Common myeloid progenitor, CD34-positive (primary cell): ENCODE data around the gene JAK1. TPM values are rescaled to one million over a fixed set of nuclear protein-coding genes. Genes with fewer than 3 reads are reported as not detected.

Experiments
- CTCF ChIA-PET: fragments of 350-600 bp; sonication (Branson Sonifier 250); formaldehyde crosslinking; loops from one replicate; lab custom pipeline; 2021; ENCODE audit warnings: antibody characterized with exemption; lab: Charles Lee
- POLR2A ChIA-PET: fragments of 350-600 bp; sonication (Branson Sonifier 250); formaldehyde crosslinking; loops from one replicate; lab custom pipeline; 2021; ENCODE audit warnings: antibody characterized with exemption; lab: Charles Lee
- DNase-seq, 3 donors: peaks; one replicate each; pipeline versions ENCODE4 v3.0.0 to v3.0.0-alpha.2; 2013
- H3K27ac ChIP-seq, 2 experiments: 1 replicate in 1 of 2; 2 replicates in 1 of 2; pipeline ENCODE4 v1.7.0; 2013; ENCODE audit warnings: inconsistent platforms in 2 of 2, low read length in 2 of 2, mild to moderate bottlenecking in 2 of 2, low read depth in 1 of 2, moderate library complexity in 1 of 2; ENCODE audit not compliant: severe bottlenecking in 2 of 2, insufficient read depth in 1 of 2, poor library complexity in 1 of 2
- H3K27me3 ChIP-seq, 5 experiments: replicated peaks in 2 of 5; 1 replicate in 3 of 5; 2 replicates in 2 of 5; pipeline versions ENCODE4 v1.6.1 to v1.7.0; 2013; ENCODE audit warnings: low read length in 4 of 5, mild to moderate bottlenecking in 2 of 5, moderate library complexity in 2 of 5, inconsistent platforms in 1 of 5; ENCODE audit not compliant: insufficient read depth in 5 of 5, control insufficient read depth in 4 of 5
- H3K36me3 ChIP-seq, 4 experiments: 1 replicate in 2 of 4; 2 replicates in 2 of 4; pipeline versions ENCODE4 v1.6.1 to v1.7.0; 2013; ENCODE audit warnings: low read length in 3 of 4, control low read depth in 1 of 4, mild to moderate bottlenecking in 1 of 4; ENCODE audit not compliant: control insufficient read depth in 4 of 4, insufficient read depth in 4 of 4
- H3K4me1 ChIP-seq, 4 experiments: 1 replicate in 3 of 4; 2 replicates in 1 of 4; pipeline versions ENCODE4 v1.6.1 to v1.7.1; 2013; ENCODE audit warnings: low read length in 3 of 4, mild to moderate bottlenecking in 3 of 4, control low read depth in 1 of 4, inconsistent platforms in 1 of 4, moderate library complexity in 1 of 4; ENCODE audit not compliant: control insufficient read depth in 4 of 4, insufficient read depth in 4 of 4; ENCODE audit errors: control extremely low read depth in 1 of 4
- H3K4me3 ChIP-seq, 7 experiments: 1 replicate in 4 of 7; 2 replicates in 3 of 7; pipeline versions ENCODE4 v1.5.1 to v1.7.0; 2013; ENCODE audit warnings: mild to moderate bottlenecking in 7 of 7, low read length in 6 of 7, moderate library complexity in 6 of 7, inconsistent platforms in 2 of 7, low read depth in 2 of 7, control low read depth in 1 of 7; ENCODE audit not compliant: insufficient read depth in 4 of 7, control insufficient read depth in 1 of 7; ENCODE audit errors: extremely low read depth in 1 of 7
- H3K9me3 ChIP-seq, 5 experiments: 1 replicate in 4 of 5; 2 replicates in 1 of 5; pipeline versions ENCODE4 v1.6.1 to v1.7.1; 2013; ENCODE audit warnings: low read length in 4 of 5, mild to moderate bottlenecking in 2 of 5, inconsistent platforms in 1 of 5, low read depth in 1 of 5, moderate library complexity in 1 of 5; ENCODE audit not compliant: control insufficient read depth in 4 of 5, insufficient read depth in 2 of 5; ENCODE audit errors: control extremely low read depth in 1 of 5
- WGBS: methylation state at CpG from one replicate; pipeline ENCODE4 v1.1.5; 2013; ENCODE audit not compliant: insufficient coverage; 5-methylcytosine and 5-hydroxymethylcytosine counted together
- polyA plus RNA-seq: library from polyadenylated mRNA; unstranded; fragments of 120-200 nt; gene quantifications from one replicate; pipeline ENCODE4 v1.2.1, GENCODE V29; 2013

Gene JAK1
- polyA plus RNA-seq = 99.4 TPM

DNA sequence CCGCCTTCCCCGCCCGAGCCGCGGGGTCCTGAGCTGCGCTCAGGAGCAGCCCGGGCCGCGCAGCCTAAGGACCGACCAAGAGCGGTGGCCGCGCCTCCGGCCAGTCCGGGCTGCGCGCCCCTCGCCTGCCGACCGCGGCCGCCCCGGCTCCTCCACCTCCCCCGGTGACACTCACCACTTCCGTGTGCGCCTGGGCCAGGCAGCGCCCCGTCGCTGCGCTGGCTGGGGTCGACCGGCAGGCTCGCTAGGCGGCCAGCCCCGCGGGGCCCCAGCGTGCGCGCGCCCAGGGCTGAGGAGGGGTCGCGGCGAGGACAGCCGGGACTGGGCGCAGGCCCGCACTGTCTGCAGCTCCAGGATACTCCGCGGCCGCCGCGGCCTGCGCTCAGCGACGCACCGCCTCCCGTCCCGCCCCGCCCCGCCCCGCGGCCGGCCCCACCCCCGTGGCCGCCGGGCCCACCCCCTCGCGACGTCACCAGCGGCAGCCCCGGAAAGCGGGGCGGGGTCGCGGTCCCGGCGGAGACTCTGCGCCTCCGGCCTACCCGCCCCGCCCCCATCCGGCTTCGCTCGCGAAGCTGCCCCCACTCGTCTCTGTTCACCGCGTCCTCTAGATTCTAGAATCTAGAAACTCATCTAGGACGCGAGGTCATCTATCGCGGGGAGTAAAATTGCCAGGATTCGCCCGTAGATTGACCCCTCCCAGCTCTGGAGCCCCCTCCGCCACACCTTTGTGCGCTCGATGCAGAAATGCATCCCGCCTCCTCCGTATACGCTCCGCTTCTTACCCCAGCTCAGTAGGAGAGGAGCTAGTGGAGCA is at the start of gene JAK1:
Gene JAK1, minus strand, starts transcription at position 392 of the 814 bp plus-strand sequence. CDS start 80,285 bp downstream, outside the sequence.
- ChIA-PET POLR2A (interaction anchor here (0.6 to 1.3 kb wide), 8 partner anchors 9 to 100 kb away, joined by 3 to 8 read pairs (median 4); no protein-coding TSS in a partner anchor), CTCF (interaction anchor here (0.9 to 1.5 kb wide), 8 partner anchors 14 to 142 kb away, joined by 3 to 6 read pairs (median 4); no protein-coding TSS in a partner anchor)
- Histone ChIP-seq H3K4me1 (peaks cover 22 to 48% (median 44%) of the 10 kb centered on the region in 4 experiments), H3K4me3 (peak within 1 kb of the TSS; percentile 92 to 98 (median 93)), H3K9me3 (no peaks in the 10 kb centered on the region), H3K27me3 (no peaks in the 10 kb centered on the region), H3K36me3 (no peaks in the 10 kb centered on the region), H3K27ac (peak within 1 kb of the TSS; percentile 86 to 94)
- WGBS = 0% methylated on average over 48 of the region's 100 CpGs
- peak; percentile 83 to 92 (median 90) for DNase-seq

DNA sequence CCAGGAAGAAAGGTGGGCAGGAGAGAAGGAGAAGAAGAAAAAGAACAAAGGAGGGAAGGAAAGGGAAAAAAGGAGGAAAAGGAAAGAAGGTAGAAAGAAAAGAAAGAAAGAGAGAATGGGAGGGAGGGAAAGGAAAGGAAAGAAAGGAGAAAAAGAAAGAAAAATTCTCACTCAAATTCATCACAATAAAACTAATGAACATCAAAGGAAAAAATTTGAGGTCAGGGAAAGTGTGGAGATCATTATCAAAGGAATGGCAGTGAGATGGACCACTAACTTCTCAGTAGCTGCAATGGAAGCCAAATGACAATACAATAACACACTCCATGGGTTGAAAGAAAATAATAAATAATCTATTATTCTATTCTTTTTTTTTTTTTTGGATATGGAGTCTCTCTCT is 48.0 kb upstream of the JAK1 start:
- H3K9me3 ChIP-seq = peaks cover 0 to 4% (median 0%) of the 10 kb centered on the region in 5 experiments
- peaks cover 0 to 2% (median 0%) of the 10 kb centered on the region in 4 experiments for H3K36me3 ChIP-seq
- H3K4me1 ChIP-seq = peaks cover 2 to 18% (median 10%) of the 10 kb centered on the region in 4 experiments
- no peak overlapping the region for H3K27ac ChIP-seq
- no peak overlapping the region for H3K4me3 ChIP-seq
- CTCF ChIA-PET = interaction anchor here (0.5 to 0.7 kb wide), 2 partner anchors 63 to 119 kb away, joined by 3 read pairs; no protein-coding TSS in a partner anchor
- H3K27me3 ChIP-seq = no peaks in the 10 kb centered on the region
- POLR2A ChIA-PET = no interaction called here
- peak in 1 of 3 donors; percentile 51 for DNase-seq

DNA sequence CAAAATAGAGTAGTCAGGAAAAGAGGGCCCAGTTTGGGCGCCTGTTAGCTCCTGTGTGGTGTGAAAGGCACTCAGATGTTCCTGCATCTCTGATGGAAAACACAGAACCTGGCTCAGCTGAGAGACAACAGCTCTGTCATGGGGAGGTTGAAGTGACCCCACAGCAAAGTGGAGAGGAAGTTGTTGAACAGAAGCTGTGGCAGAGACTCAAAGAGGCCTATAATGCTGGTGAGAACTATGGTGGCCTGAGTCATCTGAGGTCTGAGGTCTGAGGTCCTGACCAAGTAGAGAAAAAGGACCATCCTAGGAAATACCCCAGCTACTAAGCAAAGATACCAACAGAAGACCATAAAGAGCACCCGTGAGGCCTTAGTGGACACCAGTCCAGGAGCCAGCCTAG is 45.6 kb upstream of the JAK1 start:
- POLR2A ChIA-PET = no interaction called here
- Histone ChIP-seq H3K27me3 (no peaks in the 10 kb centered on the region), H3K36me3 (peaks cover 0 to 2% (median 0%) of the 10 kb centered on the region in 4 experiments), H3K4me3 (no peak overlapping the region), H3K4me1 (peaks cover 5 to 28% (median 18%) of the 10 kb centered on the region in 4 experiments), H3K27ac (no peak overlapping the region), H3K9me3 (peaks cover 0 to 4% (median 0%) of the 10 kb centered on the region in 5 experiments)
- peak in 2 of 3 donors; percentile 69 to 73 for DNase-seq
- WGBS = 86% methylated on average over 2 of the region's 2 CpGs
- CTCF ChIA-PET = interaction anchor here (1.2 to 2.4 kb wide), 6 partner anchors 9 to 196 kb away, joined by 3 to 15 read pairs (median 6); no protein-coding TSS in a partner anchor

DNA sequence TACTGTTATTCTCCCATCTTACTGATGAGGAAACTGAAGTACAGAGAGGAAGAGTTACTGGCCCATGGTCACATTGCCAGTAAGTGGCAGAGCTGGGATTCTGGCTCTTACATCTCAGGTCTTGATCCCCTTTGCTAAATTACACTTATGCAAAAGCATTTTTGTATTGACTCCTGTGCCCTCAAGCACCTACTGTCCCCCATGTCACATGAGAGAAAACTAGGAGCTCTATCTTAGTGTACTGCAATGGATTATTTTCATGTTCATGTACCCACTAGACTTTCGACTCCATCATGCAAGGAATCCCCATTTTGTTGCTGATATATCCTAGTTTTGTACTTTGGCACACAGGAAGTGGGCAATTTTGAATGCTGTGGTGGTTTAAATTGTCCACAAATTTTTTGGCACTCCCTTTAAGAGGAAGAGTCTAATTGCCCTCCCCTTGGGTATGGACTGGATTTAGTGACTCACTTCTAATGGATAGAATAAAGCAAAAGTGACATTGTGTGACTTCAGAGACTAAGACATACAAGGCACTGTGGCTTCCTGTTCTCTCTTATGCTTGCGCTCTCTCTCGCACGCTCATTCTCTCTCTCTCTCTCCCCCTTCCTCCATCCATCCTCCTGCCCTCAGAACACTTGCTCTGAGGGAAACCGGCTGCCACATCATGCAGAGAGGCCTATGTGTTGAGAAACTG is 43.5 kb upstream of the JAK1 start:
- WGBS = 98% methylated on average over 4 of the region's 5 CpGs
- no peak overlapping the region for H3K4me3 ChIP-seq
- no peaks in the 10 kb centered on the region for H3K36me3 ChIP-seq
- ChIA-PET POLR2A (no interaction called here), CTCF (interaction anchor here (0.7 to 3.2 kb wide), 2 partner anchors 11 to 44 kb away, joined by 4 to 12 read pairs; partner anchors contain the start of gene JAK1)
- H3K4me1 ChIP-seq = peaks cover 5 to 29% (median 19%) of the 10 kb centered on the region in 4 experiments
- no peaks in the 10 kb centered on the region for H3K27me3 ChIP-seq
- peak in 2 of 3 donors; percentile 52 to 66 for DNase-seq
- peaks cover 0 to 4% (median 0%) of the 10 kb centered on the region in 5 experiments for H3K9me3 ChIP-seq
- no peak overlapping the region for H3K27ac ChIP-seq

DNA sequence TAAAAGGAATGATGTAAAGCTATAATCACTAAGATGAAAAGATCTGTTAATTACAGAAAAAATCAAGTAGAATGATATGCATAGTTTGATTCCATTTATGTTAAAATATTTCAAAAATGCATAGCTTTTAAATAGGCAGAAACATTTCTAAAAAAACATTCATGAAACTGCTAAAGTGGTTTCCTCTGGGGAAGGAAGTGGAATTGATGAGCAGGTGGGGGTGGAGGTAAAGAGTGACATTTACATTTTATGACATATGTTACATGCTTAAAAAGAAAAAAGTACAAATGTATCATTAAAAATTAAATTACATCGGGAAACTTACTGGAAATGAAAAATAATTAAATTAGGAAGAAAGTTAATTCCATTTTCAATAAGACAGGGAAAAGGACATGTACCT is 42.8 kb upstream of the JAK1 start:
- no peak overlapping the region for H3K27ac ChIP-seq

DNA sequence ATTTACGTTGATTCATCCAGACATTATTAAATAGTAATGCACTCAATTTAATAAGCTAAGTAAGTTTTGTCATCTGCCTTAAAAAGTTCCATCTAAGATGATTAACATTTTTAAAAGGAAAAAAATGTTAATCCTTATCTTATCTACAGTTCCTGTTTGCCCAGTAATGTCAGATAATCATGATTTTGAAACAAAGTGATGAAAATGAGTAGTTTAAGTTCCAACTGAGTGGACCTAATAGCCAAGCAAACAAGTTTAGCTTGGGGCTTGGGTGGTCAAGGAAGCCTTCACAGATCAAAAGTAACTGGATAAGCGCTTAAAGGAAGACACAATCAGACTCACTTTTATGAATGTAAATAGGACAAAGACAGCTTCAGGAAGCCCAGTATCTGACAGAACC is 40.5 kb upstream of the JAK1 start:
- ChIA-PET CTCF (interaction anchor here (1.4 kb wide), 1 partner anchor 145 kb away, joined by 3 read pairs; no protein-coding TSS in a partner anchor), POLR2A (no interaction called here)
- no peak overlapping the region for H3K27ac ChIP-seq
- peaks cover 0 to 4% (median 0%) of the 10 kb centered on the region in 5 experiments for H3K9me3 ChIP-seq
- 100% methylated on average over 1 of the region's 2 CpGs for WGBS
- no peak overlapping the region for H3K4me3 ChIP-seq
- H3K27me3 ChIP-seq = no peaks in the 10 kb centered on the region
- no peak for DNase-seq
- peaks cover 11 to 42% (median 26%) of the 10 kb centered on the region in 4 experiments for H3K4me1 ChIP-seq
- H3K36me3 ChIP-seq = no peaks in the 10 kb centered on the region

More for the DNA sequence above, 42.8 kb upstream of the JAK1 start:
- peaks cover 0 to 4% (median 0%) of the 10 kb centered on the region in 5 experiments for H3K9me3 ChIP-seq
- ChIA-PET POLR2A (no interaction called here), CTCF (interaction anchor here (0.7 to 3.2 kb wide), 2 partner anchors 12 to 43 kb away, joined by 4 to 12 read pairs; partner anchors contain the start of gene JAK1)
- no peaks in the 10 kb centered on the region for H3K36me3 ChIP-seq
- H3K4me1 ChIP-seq = peaks cover 5 to 29% (median 19%) of the 10 kb centered on the region in 4 experiments
- no CpG with 5 or more reads among the region's 1 CpG for WGBS
- peak in 2 of 3 donors; percentile 39 to 61 for DNase-seq
- no peak overlapping the region for H3K4me3 ChIP-seq
- H3K27me3 ChIP-seq = no peaks in the 10 kb centered on the region
